H9 (cell line): ENCODE data around the gene ALDH1A1. TPM values are rescaled to one million over a fixed set of nuclear protein-coding genes. Genes with fewer than 3 reads are reported as not detected.

Experiments used
- DNase-seq: peaks from one replicate; pipeline ENCODE4 v3.0.0-alpha.2; 2017
- H2AFZ ChIP-seq: one replicate; pipeline ENCODE4 v1.6.1; 2013; ENCODE audit warnings: mild to moderate bottlenecking, low read length, control low read depth, moderate library complexity
- H2AK5ac ChIP-seq: 2 replicates; pipeline ENCODE4 v1.6.1; 2013; ENCODE audit warnings: low read length, control low read depth, mixed read lengths; ENCODE audit not compliant: insufficient read length
- H2BK120ac ChIP-seq: one replicate; pipeline ENCODE4 v1.6.1; 2013; ENCODE audit warnings: low read depth, mild to moderate bottlenecking, low read length, control low read depth, inconsistent platforms; ENCODE audit not compliant: poor library complexity, severe bottlenecking
- H2BK12ac ChIP-seq: 2 replicates; pipeline ENCODE4 v1.6.1; 2013; ENCODE audit warnings: low read length, control low read depth, mixed read lengths, low read depth; ENCODE audit not compliant: insufficient read length
- H2BK15ac ChIP-seq: 2 replicates; pipeline ENCODE4 v1.6.1; 2013; ENCODE audit warnings: low read depth, low read length, control low read depth
- H2BK20ac ChIP-seq: one replicate; pipeline ENCODE4 v1.6.1; 2013; ENCODE audit warnings: low read depth, mild to moderate bottlenecking, low read length, control low read depth, inconsistent platforms; ENCODE audit not compliant: poor library complexity, severe bottlenecking
- H2BK5ac ChIP-seq: 2 replicates; pipeline ENCODE4 v1.6.1; 2013; ENCODE audit warnings: low read length, control low read depth, mixed read lengths; ENCODE audit not compliant: insufficient read length
- H3K14ac ChIP-seq: 2 replicates; pipeline ENCODE4 v1.6.1; 2013; ENCODE audit warnings: low read length, control low read depth; ENCODE audit not compliant: insufficient read depth
- H3K18ac ChIP-seq: 2 replicates; pipeline ENCODE4 v1.6.1; 2013; ENCODE audit warnings: low read depth, mild to moderate bottlenecking, mixed read lengths, low read length, control low read depth; ENCODE audit not compliant: insufficient read length
- H3K23ac ChIP-seq: 2 replicates; pipeline ENCODE4 v1.6.1; 2013; ENCODE audit warnings: low read length, control low read depth, mixed read lengths, low read depth; ENCODE audit not compliant: insufficient read length
- H3K23me2 ChIP-seq: 2 replicates; pipeline ENCODE4 v1.6.1; 2013; ENCODE audit warnings: low read depth, mild to moderate bottlenecking, mixed read lengths, low read length, control low read depth; ENCODE audit not compliant: insufficient read length, poor library complexity, severe bottlenecking
- H3K27ac ChIP-seq: 2 replicates; pipeline ENCODE4 v1.5.1; 2013; ENCODE audit warnings: low read length, control low read depth, mixed read lengths, low read depth; ENCODE audit not compliant: insufficient read length
- H3K27me3 ChIP-seq: 2 replicates; pipeline ENCODE4 v1.6.1; 2013; ENCODE audit warnings: low read length, control low read depth, inconsistent platforms; ENCODE audit not compliant: insufficient read depth
- H3K4ac ChIP-seq: 2 replicates; pipeline ENCODE4 v1.6.1; 2013; ENCODE audit warnings: low read depth, mild to moderate bottlenecking, control low read depth, inconsistent platforms, low read length, moderate library complexity
- H3K4me1 ChIP-seq: 2 replicates; pipeline ENCODE4 v1.6.1; 2013; ENCODE audit warnings: low read length, control low read depth, inconsistent platforms; ENCODE audit not compliant: insufficient read depth
- H3K4me2 ChIP-seq: 2 replicates; pipeline ENCODE4 v1.6.1; 2013; ENCODE audit warnings: low read length, control low read depth, mixed read lengths; ENCODE audit not compliant: insufficient read length, insufficient read depth
- H3K56ac ChIP-seq: 2 replicates; pipeline ENCODE4 v1.6.1; 2013; ENCODE audit warnings: low read depth, mild to moderate bottlenecking, mixed read lengths, low read length, control low read depth; ENCODE audit not compliant: insufficient read length
- H3K79me1 ChIP-seq: 2 replicates; pipeline ENCODE4 v1.6.1; 2013; ENCODE audit warnings: low read depth, mild to moderate bottlenecking, moderate library complexity, low read length, control low read depth, inconsistent platforms; ENCODE audit not compliant: insufficient read depth, poor library complexity, severe bottlenecking
- H3K79me2 ChIP-seq: 2 replicates; pipeline ENCODE4 v1.6.1; 2013; ENCODE audit warnings: low read length, control low read depth, inconsistent platforms; ENCODE audit not compliant: insufficient read depth
- H3K9ac ChIP-seq: 2 replicates; pipeline ENCODE4 v1.6.1; 2013; ENCODE audit warnings: low read length, control low read depth, mixed read lengths; ENCODE audit not compliant: insufficient read length; ENCODE audit errors: extremely low read depth
- H3K9me3 ChIP-seq: one replicate; pipeline ENCODE4 v1.6.1; 2013; ENCODE audit warnings: low read depth, low read length, inconsistent platforms; ENCODE audit not compliant: control insufficient read depth
- H3T11ph ChIP-seq: one replicate; pipeline ENCODE4 v1.6.1; 2013; ENCODE audit warnings: mild to moderate bottlenecking, low read length, control low read depth, inconsistent platforms
- H4K20me1 ChIP-seq: one replicate; pipeline ENCODE4 v1.6.1; 2013; ENCODE audit not compliant: control insufficient read depth, insufficient read length, insufficient read depth
- H4K5ac ChIP-seq: 2 replicates; pipeline ENCODE4 v1.6.1; 2013; ENCODE audit warnings: low read depth, mild to moderate bottlenecking, mixed read lengths, low read length, control low read depth; ENCODE audit not compliant: insufficient read length
- H4K8ac ChIP-seq: replicated peaks from 2 replicates; pipeline ENCODE4 v1.6.1; 2013; ENCODE audit warnings: low read length, control low read depth, mixed read lengths, low read depth; ENCODE audit not compliant: insufficient read length
- H4K91ac ChIP-seq: 2 replicates; pipeline ENCODE4 v1.6.1; 2013; ENCODE audit warnings: low read depth, mild to moderate bottlenecking, moderate library complexity, mixed read lengths, low read length, control low read depth; ENCODE audit not compliant: insufficient read length
- H3K27ac Mint-ChIP-seq, 3 experiments: 2 replicates in 2 of 3; 3 replicates in 1 of 3; pipeline ENCODE4 v1.8.0; 2020 to 2021; ENCODE audit warnings: mixed read lengths in 3 of 3, mild to moderate bottlenecking in 1 of 3, moderate library complexity in 1 of 3
- H3K27me3 Mint-ChIP-seq: 2 replicates; pipeline ENCODE4 v1.8.0; 2021; ENCODE audit warnings: low read depth, mild to moderate bottlenecking, moderate library complexity, mixed read lengths
- H3K36me3 Mint-ChIP-seq, 3 experiments: 2 replicates in 2 of 3; 3 replicates in 1 of 3; pipeline ENCODE4 v1.8.0; 2020 to 2021; ENCODE audit warnings: low read depth in 3 of 3, mixed read lengths in 3 of 3; ENCODE audit not compliant: insufficient read depth in 1 of 3
- H3K4me1 Mint-ChIP-seq, 2 experiments: 2 replicates each; pipeline ENCODE4 v1.8.0; 2020; ENCODE audit warnings: mixed read lengths in 2 of 2
- H3K4me3 Mint-ChIP-seq, 2 experiments: 2 replicates in 1 of 2; 3 replicates in 1 of 2; pipeline ENCODE4 v1.8.0; 2020 to 2021; ENCODE audit warnings: mild to moderate bottlenecking in 2 of 2, mixed read lengths in 2 of 2, moderate library complexity in 1 of 2
- H3K9me3 Mint-ChIP-seq, 2 experiments: 2 replicates in 1 of 2; 3 replicates in 1 of 2; pipeline ENCODE4 v1.8.0; 2020; ENCODE audit warnings: mild to moderate bottlenecking in 2 of 2, mixed read lengths in 2 of 2, moderate library complexity in 1 of 2
- WGBS: extraction: QIAGEN DNeasy Blood & Tissue Kit; methylation state at CpG from one replicate; pipeline ENCODE4 v1.1.7; 2013; ENCODE audit warnings: missing lambda C conversion rate, low lambda C conversion rate, mixed read lengths; ENCODE audit not compliant: insufficient read length; ENCODE audit errors: extremely low coverage; 5-methylcytosine and 5-hydroxymethylcytosine counted together
- total RNA-seq: library from RNA; stranded (reverse); gene quantifications from 2 replicates; pipeline ENCODE4 v1.2.1, GENCODE V29; 2021
- TF ChIP-seq, protein P1 (sequence below): fragments of 200-600 bp; sonication (generic); conservative IDR thresholded peaks from 3 replicates; pipeline ENCODE4 v1.8.0; 2021; ENCODE audit warnings: antibody characterized with exemption, mild to moderate bottlenecking

The ALDH1A1 gene
- total RNA-seq, 1 experiment from 2014 or later = 1.1 TPM

GRCh38 chr9:72928042-72928507 is 24.8 kb downstream of the ALDH1A1 start:
- Histone ChIP-seq H4K20me1 (no peaks in the 10 kb centered on the region), H4K8ac (no peak overlapping the region), H2AFZ (no peak overlapping the region), H3K9ac (no peak overlapping the region), H3K79me2 (no peaks in the 10 kb centered on the region), H3K18ac (no peak overlapping the region), H2AK5ac (no peak overlapping the region), H3K23me2 (no peaks in the 10 kb centered on the region), H3K4me1 (no peaks in the 10 kb centered on the region), H3K9me3 (no peaks in the 10 kb centered on the region), H3K4me2 (no peak overlapping the region), H2BK20ac (no peak overlapping the region), H4K91ac (no peak overlapping the region), H2BK120ac (no peak overlapping the region), H2BK12ac (no peak overlapping the region), H3K23ac (no peak overlapping the region), H2BK5ac (no peak overlapping the region), H4K5ac (no peak overlapping the region), H3K27ac (no peak overlapping the region), H3K79me1 (no peaks in the 10 kb centered on the region), H3T11ph (no peak overlapping the region), H3K56ac (no peak overlapping the region), H3K27me3 (no peaks in the 10 kb centered on the region), H3K4ac (no peak overlapping the region), H2BK15ac (no peak overlapping the region), H3K14ac (no peak overlapping the region)
- H3K27me3 Mint-ChIP-seq = no peaks in the 10 kb centered on the region
- H3K27ac Mint-ChIP-seq = no peak overlapping the region; a peak in 1 of 7 replicates
- WGBS = no CpG with 5 or more reads among the region's 4 CpGs
- no peak for DNase-seq
- TF ChIP-seq, protein P1, sequence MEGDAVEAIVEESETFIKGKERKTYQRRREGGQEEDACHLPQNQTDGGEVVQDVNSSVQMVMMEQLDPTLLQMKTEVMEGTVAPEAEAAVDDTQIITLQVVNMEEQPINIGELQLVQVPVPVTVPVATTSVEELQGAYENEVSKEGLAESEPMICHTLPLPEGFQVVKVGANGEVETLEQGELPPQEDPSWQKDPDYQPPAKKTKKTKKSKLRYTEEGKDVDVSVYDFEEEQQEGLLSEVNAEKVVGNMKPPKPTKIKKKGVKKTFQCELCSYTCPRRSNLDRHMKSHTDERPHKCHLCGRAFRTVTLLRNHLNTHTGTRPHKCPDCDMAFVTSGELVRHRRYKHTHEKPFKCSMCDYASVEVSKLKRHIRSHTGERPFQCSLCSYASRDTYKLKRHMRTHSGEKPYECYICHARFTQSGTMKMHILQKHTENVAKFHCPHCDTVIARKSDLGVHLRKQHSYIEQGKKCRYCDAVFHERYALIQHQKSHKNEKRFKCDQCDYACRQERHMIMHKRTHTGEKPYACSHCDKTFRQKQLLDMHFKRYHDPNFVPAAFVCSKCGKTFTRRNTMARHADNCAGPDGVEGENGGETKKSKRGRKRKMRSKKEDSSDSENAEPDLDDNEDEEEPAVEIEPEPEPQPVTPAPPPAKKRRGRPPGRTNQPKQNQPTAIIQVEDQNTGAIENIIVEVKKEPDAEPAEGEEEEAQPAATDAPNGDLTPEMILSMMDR = no peak
- peaks cover 0 to 10% of the 10 kb centered on the region in 2 experiments; a peak in 1 of 4 replicates for H3K4me1 Mint-ChIP-seq
- no peaks in the 10 kb centered on the region for H3K9me3 Mint-ChIP-seq
- H3K36me3 Mint-ChIP-seq = no peaks in the 10 kb centered on the region
- H3K4me3 Mint-ChIP-seq = no peak overlapping the region
